H1 (cell line): ENCODE data around the gene SLC28A2.

Experiments used
- EP300 ChIP-seq, 2 experiments: IDR thresholded peaks; 1 replicate in 1 of 2; 2 replicates in 1 of 2; pipeline ENCODE4 v1.6.1; 2011 to 2012; ENCODE audit warnings: low read depth in 2 of 2, low read length in 2 of 2, mild to moderate bottlenecking in 2 of 2, borderline replicate concordance in 1 of 2, inconsistent platforms in 1 of 2, moderate library complexity in 1 of 2
- GTF2F1 ChIP-seq: IDR thresholded peaks from 2 replicates; pipeline ENCODE4 v1.6.1; 2012; ENCODE audit warnings: low read depth, low read length, improper control_type of control experiment, borderline replicate concordance
- SP2 ChIP-seq: IDR thresholded peaks from 2 replicates; pipeline ENCODE4 v1.6.1; 2012; ENCODE audit warnings: mild to moderate bottlenecking, low read length, inconsistent platforms
- TF ChIP-seq, protein P1 (sequence below), 3 experiments: IDR thresholded peaks; 1 replicate in 2 of 3; 2 replicates in 1 of 3; pipeline versions ENCODE4 v1.5.1 to v1.6.1; 2011; ENCODE audit warnings: low read length in 3 of 3, mild to moderate bottlenecking in 3 of 3, inconsistent platforms in 2 of 3, low read depth in 1 of 3, moderate library complexity in 1 of 3; ENCODE audit not compliant: insufficient read depth in 1 of 3; ENCODE audit errors: control extremely low read depth in 1 of 3

GRCh38 chr15:45319472-45320214, 67.6 kb downstream of the SLC28A2 start:
- TF ChIP-seq, protein P1, sequence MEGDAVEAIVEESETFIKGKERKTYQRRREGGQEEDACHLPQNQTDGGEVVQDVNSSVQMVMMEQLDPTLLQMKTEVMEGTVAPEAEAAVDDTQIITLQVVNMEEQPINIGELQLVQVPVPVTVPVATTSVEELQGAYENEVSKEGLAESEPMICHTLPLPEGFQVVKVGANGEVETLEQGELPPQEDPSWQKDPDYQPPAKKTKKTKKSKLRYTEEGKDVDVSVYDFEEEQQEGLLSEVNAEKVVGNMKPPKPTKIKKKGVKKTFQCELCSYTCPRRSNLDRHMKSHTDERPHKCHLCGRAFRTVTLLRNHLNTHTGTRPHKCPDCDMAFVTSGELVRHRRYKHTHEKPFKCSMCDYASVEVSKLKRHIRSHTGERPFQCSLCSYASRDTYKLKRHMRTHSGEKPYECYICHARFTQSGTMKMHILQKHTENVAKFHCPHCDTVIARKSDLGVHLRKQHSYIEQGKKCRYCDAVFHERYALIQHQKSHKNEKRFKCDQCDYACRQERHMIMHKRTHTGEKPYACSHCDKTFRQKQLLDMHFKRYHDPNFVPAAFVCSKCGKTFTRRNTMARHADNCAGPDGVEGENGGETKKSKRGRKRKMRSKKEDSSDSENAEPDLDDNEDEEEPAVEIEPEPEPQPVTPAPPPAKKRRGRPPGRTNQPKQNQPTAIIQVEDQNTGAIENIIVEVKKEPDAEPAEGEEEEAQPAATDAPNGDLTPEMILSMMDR (IDR thresholded peaks at IDR 0.05; ENCODE audit: control extremely low read depth in 1 of 3, insufficient read depth in 1 of 3, low read depth in 1 of 3, low read length in 3 of 3) = no peak
- no peak for TF ChIP-seq SP2
- TF ChIP-seq EP300 (IDR thresholded peaks at IDR 0.05; ENCODE audit: borderline replicate concordance in 1 of 2, low read depth in 2 of 2, low read length in 2 of 2) = no peak
- no peak for TF ChIP-seq GTF2F1
